Measurements from ENCODE around the gene RNF224.

The RNF224 gene

GRCh38 chr9:137225699-137226331, 1.5 kb upstream of the RNF224 start:
- Histone ChIP-seq H3K36me3 (no peaks in the 10 kb centered on the region), H3K4me3 (ENCODE audit: low read depth, low read length) (no peak overlapping the region), H3K27ac (no peak overlapping the region), H3K27me3 (ENCODE audit: insufficient read depth, low read depth, severe bottlenecking) (no peaks in the 10 kb centered on the region), H3K9me3 (ENCODE audit: severe bottlenecking) (no peaks in the 10 kb centered on the region)
- no peak for DNase-seq
- TF ChIP-seq CTCF (IDR thresholded peaks at IDR 0.05; ENCODE audit: low read depth, low read length) = no peak

- H3K36me3 ChIP-seq = no peaks in the 10 kb centered on the region
- H3K9me3 ChIP-seq (ENCODE audit: severe bottlenecking) = no peaks in the 10 kb centered on the region
- no peaks in the 10 kb centered on the region for H3K27me3 ChIP-seq (ENCODE audit: insufficient read depth, low read depth, severe bottlenecking)
- no peak for DNase-seq
- no peak overlapping the region for H3K4me3 ChIP-seq (ENCODE audit: low read depth, low read length)
- no peak overlapping the region for H3K27ac ChIP-seq
- TF ChIP-seq CTCF (IDR thresholded peaks at IDR 0.05; ENCODE audit: low read depth, low read length) = no peak
Measured at GRCh38 chr9:137226338-137227053, 806 bp upstream of the RNF224 start.

GRCh38 chr9:137227853-137228505, 677 bp downstream of the RNF224 start:
- Histone ChIP-seq H3K27me3 (ENCODE audit: insufficient read depth, low read depth, severe bottlenecking) (no peaks in the 10 kb centered on the region), H3K27ac (no peak overlapping the region), H3K4me3 (ENCODE audit: low read depth, low read length) (no peak overlapping the region), H3K36me3 (no peaks in the 10 kb centered on the region), H3K9me3 (ENCODE audit: severe bottlenecking) (no peaks in the 10 kb centered on the region)
- no peak for DNase-seq
- no peak for TF ChIP-seq CTCF (IDR thresholded peaks at IDR 0.05; ENCODE audit: low read depth, low read length)

- no peak overlapping the region for H3K27ac ChIP-seq
- no peak for TF ChIP-seq CTCF (IDR thresholded peaks at IDR 0.05; ENCODE audit: low read depth, low read length)
- DNase-seq = no peak
- H3K27me3 ChIP-seq (ENCODE audit: insufficient read depth, low read depth, severe bottlenecking) = no peaks in the 10 kb centered on the region
- no peaks in the 10 kb centered on the region for H3K36me3 ChIP-seq
- H3K9me3 ChIP-seq (ENCODE audit: severe bottlenecking) = no peaks in the 10 kb centered on the region
- no peak overlapping the region for H3K4me3 ChIP-seq (ENCODE audit: low read depth, low read length)
Measured at GRCh38 chr9:137228506-137228967, 1.2 kb downstream of the RNF224 start.

- no peak for DNase-seq
- TF ChIP-seq CTCF (IDR thresholded peaks at IDR 0.05; ENCODE audit: low read depth, low read length) = no peak
- H3K4me3 ChIP-seq (ENCODE audit: low read depth, low read length) = no peak overlapping the region
- H3K27ac ChIP-seq = no peak overlapping the region
- no peaks in the 10 kb centered on the region for H3K36me3 ChIP-seq
- H3K9me3 ChIP-seq (ENCODE audit: severe bottlenecking) = no peaks in the 10 kb centered on the region
- no peaks in the 10 kb centered on the region for H3K27me3 ChIP-seq (ENCODE audit: insufficient read depth, low read depth, severe bottlenecking)
Measured at GRCh38 chr9:137228968-137229896, 1.9 kb downstream of the RNF224 start.

Data from WERI-Rb-1 (cell line).